Medulla oblongata (tissue), 1 donor: ENCODE results near the gene NAP1L5.

ENCODE experiments used
- DNase-seq: peaks from one replicate; pipeline ENCODE4 v3.0.0-alpha.2; 2015; ENCODE audit errors: extremely low spot score

NAP1L5 gene

DNA sequence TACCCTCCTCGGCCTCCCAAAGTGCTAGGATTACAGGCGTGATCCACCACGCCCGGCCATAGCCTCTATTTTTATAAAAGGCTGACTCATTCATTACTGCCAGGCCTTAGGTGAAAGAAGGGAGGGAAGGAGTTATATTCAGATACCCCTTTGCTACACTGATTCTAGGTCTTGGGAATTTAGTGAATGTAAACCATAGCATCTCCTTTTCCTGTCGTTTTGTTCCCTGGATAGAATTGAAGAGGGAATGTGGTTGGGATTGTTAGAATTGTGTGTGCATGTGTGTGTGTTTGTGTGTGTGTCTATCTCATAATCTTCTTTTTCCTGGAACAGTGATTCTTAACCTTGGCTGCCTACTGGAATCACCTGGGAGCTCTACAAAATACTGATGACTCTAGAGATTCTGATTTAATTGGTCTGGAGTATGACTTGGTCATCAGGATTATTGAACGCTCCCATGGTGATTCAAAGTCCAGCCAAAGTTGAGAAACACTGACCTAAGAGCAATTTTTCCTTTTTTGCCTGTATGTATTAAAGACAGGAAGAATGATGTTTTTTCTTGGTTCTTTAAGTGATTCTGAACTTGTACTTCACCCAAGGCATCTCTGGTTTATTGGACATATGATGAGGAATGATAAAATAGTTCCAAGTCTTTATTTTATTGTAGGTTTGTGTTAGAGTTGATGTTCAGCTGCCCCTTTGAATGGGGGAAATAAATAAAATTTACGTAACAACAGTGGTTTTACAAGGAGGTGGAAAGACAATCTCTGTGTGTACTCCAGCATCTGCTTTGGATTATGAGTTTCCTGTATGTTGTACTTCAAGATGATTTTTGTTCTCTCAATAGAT is 37.0 kb downstream of the NAP1L5 start:
- DNase-seq: no peak

DNA sequence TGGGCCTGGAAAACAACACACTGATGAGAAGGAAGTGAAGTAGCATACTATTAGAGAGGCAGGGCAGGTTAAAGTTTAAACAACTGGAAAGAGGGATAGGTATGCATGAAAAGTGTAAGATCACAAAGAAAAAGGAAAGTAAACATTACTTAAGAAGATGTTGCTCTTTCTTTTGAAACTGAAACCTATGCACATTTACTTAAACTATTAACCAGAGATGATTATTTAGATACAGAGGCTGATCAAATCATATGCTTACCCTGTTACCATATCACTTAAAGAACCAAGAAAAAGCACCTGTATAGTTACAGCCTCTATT is 37.8 kb downstream of the NAP1L5 start:
- no peak for DNase-seq

GRCh38 chr4:88659055-88659889 is 38.4 kb downstream of the NAP1L5 start:
- DNase-seq: peak; percentile 74

GRCh38 chr4:88655226-88655625 is 42.4 kb downstream of the NAP1L5 start:
- no peak for DNase-seq

DNA sequence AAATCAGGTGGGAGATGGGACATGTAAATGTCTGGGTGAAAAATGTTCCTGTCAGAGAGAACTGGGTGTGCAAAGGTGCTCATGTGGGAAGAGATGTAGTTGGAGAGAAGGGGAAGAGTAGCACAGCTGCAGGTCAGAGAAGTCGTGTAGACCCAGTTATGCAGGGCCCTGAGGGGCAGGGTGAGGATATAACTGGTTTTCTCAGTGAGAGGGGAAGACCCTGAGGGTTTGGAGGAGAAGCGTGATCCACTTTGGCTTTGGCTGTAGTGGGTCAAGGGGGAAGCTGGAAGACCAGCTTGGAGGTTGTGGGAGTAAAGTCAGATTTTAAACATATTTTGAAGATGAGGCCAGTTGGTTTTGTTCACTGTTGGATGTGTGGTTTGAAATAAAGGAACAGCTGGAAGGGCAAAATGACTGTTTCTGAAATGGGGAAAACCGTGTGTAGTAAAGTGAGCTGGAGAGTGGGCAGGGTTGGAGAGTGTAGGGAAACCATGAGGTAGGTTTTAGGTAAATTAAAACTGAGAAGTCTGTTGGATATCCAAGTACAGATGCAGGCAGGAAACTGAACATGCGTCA is 44.2 kb downstream of the NAP1L5 start:
- DNase-seq: no peak

- DNase-seq: no peak
These were observed 47.9 kb downstream of the NAP1L5 start for GRCh38 chr4:88649716-88650115.

DNA sequence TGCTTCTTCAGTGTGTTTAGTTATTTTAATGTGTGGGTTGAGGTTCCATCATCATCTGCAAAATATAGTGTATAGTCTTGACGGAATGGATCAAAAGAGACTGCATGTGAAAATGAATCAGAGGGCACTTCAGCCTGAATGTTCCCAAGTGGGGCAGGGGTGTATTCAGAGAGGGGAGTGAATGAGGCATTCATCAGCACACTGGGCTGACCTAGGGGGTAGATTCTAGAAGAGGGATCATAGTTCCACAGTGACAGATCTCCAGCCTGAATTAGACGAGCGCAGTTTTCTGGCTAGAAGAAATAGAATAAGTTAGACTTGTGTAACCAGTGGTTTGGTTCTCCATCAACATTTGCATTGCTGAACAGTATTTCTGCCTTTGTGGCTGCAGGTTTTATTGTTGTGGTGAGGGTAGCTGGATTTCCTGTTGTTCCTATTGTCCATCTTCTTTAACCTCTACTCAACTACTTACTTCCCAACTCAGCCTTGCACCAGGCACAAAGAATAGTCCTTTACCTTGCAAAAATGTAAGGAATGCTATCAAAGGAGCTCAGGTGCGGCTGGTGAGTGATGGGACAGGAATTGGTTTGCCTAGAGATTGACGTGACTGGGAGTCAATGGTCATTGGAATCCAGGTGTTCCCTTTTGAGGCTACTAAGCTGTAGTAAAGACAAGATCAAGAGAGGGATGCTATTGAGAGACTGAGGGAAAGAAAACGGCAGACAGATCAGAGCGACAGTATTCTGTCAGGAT is 50.9 kb downstream of the NAP1L5 start:
- DNase-seq: no peak

GRCh38 chr4:88645994-88646393 is 51.6 kb downstream of the NAP1L5 start:
- no peak for DNase-seq
